ENCODE data around the gene GON4L.
"Not testable (repeated sequence)": the region's sequence is repeated elsewhere in the genome, so short reads cannot be mapped to it uniquely, and the experiment has no call there.

The GON4L gene

DNA sequence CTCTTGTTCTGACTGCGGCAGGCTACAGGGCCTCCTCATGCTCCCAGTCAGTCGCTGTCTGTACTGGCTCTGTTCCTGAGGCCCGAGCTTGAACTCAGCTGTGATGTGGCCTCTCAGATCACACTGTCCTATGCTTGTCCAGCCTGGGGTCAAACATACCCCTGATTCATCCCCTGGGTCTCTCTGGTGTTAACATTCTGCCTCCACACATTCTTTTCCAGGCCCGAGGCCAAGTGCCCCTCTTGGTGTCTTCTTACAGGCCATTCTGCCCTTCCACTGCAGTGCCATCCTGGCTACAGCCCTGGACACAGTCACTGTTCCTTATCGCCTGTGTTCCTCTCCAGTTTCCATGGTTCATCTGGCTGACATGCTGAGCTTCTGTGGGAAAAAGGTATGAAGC, 108.9 kb downstream of the GON4L start:
- not testable (repeated sequence) for DNase-seq (ENCODE audit: low read depth)

DNA sequence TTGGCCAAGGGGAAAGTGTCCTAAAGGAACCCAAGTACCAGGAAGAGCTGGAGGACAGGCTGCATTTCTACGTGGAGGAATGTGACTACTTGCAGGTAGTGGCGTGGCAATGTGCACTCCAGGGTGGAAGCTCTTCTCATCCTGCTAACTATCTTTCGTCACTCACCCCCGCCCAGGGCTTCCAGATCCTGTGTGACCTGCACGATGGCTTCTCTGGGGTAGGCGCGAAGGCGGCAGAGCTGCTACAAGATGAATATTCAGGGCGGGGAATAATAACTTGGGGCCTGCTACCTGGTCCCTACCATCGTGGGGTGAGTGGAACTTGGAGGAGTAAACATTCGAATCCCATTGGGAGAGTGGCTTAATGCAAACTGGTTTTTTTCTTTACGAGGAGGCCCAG, 109.4 kb downstream of the GON4L start:
- DNase-seq (ENCODE audit: low read depth): not testable (repeated sequence)

GRCh38 chr1:155745284-155746228, 111.5 kb downstream of the GON4L start:
- peak; percentile 99 for DNase-seq (ENCODE audit: low read depth)

GRCh38 chr1:155744711-155745283, 112.2 kb downstream of the GON4L start:
- no peak for DNase-seq (ENCODE audit: low read depth)

DNA sequence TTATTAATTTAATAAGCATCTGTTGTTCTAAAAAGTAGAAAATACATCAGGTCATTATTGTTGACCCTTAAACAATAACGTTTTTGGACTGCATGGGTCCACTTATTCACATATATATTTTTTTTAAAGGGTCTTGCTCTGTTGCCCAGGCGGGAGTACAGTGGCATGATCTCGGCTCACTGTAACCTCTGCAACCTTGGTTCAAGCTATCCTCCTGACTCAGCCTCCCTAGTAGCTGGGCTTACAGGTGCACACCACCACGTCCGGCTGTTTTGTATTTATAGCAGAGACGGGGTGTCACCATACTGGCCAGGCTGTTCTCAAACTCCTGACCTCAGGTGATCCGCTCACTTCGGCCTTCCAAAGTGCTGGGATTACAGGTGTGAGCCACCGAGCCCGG, 115.1 kb downstream of the GON4L start:
- DNase-seq (ENCODE audit: low read depth): no peak

- DNase-seq (ENCODE audit: low read depth): no peak
These were observed 116.0 kb downstream of the GON4L start for GRCh38 chr1:155740995-155741394.

DNA sequence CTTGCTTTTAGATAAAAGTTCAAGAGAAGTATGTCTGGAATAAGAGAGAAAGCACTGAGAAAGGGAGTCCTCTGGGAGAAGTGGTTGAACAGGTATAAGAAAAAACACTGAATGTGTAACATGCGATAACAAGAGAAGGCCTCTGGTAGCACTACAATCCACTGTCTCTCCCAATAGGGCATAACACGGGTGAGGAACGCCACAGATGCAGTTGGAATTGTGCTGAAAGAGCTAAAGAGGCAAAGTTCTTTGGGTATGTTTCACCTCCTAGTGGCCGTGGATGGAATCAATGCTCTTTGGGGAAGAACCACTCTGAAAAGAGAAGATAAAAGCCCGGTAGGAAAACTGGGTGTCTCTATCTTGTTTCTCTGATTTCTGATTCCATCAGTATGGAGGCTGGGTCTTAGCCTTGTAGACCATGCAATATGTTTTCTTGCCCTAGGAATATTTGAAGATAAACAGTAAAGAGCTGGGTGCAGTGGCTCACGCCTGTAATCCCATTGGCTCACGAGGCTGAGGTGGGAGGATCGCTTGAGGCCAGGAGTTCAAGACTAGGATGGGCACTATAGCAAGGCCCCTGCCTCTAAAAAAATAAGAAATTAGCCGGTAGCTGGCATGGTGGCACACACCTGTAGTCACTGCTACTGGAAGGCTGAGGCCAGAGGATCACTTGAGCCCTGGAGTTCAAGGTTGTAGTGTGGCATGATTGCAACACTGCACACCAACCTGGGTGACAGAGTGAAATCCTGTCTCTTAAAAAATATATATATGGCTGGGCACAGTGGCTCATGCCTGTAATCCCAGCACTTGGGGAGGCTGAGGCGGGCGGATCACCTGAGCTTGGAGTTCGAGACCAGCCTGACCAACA, 127.7 kb downstream of the GON4L start:
- DNase-seq (ENCODE audit: low read depth): peak; percentile 80

- no peak for DNase-seq (ENCODE audit: low read depth)
These were observed 131.9 kb downstream of the GON4L start for GRCh38 chr1:155725142-155725541.

GRCh38 chr1:155719703-155720102, 137.3 kb downstream of the GON4L start:
- no peak for DNase-seq (ENCODE audit: low read depth)

DNA sequence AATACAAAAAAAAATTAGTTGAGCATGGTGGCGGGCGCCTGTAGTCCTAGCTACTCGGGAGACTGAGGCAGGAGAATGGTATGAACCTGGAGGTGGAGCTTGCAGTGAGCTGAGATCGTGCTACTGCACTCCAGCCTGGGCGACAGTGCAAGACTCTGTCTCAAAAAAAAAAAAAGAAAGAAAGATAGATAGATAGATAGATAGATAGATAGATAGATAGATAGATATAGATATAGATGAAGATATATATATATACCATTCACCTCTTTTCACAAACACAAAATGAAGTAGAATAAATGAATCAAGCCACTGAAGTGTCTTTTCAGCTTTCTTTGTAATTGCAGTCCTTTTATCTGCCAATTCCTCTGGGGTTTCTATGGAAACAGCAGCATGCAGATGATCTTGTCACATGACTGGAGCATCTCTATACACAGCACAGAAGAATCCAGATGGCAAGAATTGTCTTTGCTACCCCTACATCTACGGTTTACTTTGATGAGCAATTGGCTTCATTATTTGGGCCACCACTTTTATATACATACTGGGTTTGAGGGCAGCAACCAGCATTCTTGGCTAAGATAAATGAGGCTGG, 138.4 kb downstream of the GON4L start:
- DNase-seq (ENCODE audit: low read depth): not testable (repeated sequence)

- no peak for DNase-seq (ENCODE audit: low read depth)
These were observed 140.0 kb downstream of the GON4L start for GRCh38 chr1:155717041-155717440.

GRCh38 chr1:155715777-155716176, 141.2 kb downstream of the GON4L start:
- no peak for DNase-seq (ENCODE audit: low read depth)

GRCh38 chr1:155715056-155715455, 142.0 kb downstream of the GON4L start:
- not testable (repeated sequence) for DNase-seq (ENCODE audit: low read depth)

DNA sequence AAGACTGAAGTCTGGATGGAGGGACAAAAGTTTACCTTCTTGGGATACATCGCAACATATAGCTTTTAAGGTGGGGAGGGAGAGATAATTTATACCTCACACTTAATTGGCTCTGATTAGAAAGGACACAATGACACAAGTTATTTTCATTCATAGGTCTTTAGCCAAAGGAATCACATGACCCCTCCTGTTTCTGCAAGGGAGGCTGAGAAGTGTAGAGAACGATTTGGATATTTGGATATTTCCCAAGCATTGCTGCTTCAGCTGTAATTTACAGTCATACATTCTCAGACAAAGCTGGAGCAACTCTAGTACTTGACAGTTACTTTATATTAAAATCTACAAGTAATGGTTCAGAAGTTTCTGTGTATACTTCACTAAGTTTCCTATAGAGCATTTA, 143.9 kb downstream of the GON4L start:
- no peak for DNase-seq (ENCODE audit: low read depth)

DNA sequence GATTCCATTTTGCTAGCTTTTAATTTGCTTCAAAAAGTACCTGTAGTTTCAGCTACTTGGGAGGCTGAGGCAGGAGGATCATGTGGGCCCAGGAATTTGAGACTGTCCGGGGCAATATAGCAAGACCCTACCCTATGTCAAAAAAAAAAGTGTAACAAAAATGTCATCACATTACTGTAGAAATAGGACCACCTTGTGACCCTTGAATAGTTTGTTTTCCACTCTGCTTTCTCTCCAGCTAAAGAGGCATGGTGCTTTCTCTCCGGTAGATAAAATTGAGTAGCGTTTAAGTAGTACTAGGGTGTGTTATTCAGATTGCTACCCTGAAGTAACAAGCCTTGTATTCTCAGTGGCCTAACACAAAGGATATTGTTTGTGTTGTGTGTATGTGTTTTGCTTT, 144.4 kb downstream of the GON4L start:
- DNase-seq (ENCODE audit: low read depth): not testable (repeated sequence)

GRCh38 chr1:155711457-155711856, 145.6 kb downstream of the GON4L start:
- DNase-seq (ENCODE audit: low read depth): not testable (repeated sequence)

GRCh38 chr1:155709391-155709790, 147.6 kb downstream of the GON4L start:
- no peak for DNase-seq (ENCODE audit: low read depth)

DNA sequence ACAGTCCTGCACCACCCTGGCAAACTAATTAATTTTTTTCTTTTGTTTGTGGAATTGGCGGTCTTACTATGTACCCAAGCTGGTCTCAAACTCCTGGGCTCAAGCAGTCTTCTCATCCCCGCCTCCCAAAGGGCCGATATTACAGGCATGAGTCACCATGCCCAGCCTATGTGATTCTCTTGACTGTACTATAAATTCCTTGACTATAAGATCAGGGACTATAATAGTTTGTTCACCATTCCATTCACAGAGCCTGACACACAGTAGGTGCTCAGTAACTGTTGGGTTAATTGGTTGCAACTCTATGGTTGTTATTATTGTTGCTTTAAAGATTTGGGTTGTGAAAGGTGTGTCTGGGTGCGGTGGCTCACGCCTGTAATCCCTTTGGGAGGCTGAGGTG, 150.9 kb downstream of the GON4L start:
- peak; percentile 60 for DNase-seq (ENCODE audit: low read depth)

- DNase-seq (ENCODE audit: low read depth): not testable (repeated sequence)
These were observed 152.6 kb downstream of the GON4L start for GRCh38 chr1:155704414-155704813.

GRCh38 chr1:155703216-155703615, 153.8 kb downstream of the GON4L start:
- DNase-seq (ENCODE audit: low read depth): no peak

GRCh38 chr1:155701675-155702074, 155.3 kb downstream of the GON4L start:
- DNase-seq (ENCODE audit: low read depth): not testable (repeated sequence)
